ENCODE data around the gene CTXN3. TPM values are rescaled to one million over a fixed set of nuclear protein-coding genes. Genes with fewer than 3 reads are reported as not detected.

Gene CTXN3
- total RNA-seq, 2 donors from 2014 or later, result not detected

- Mint-ChIP-seq H3K4me3 (no peak overlapping the region), H3K27me3 (ENCODE audit: insufficient read depth) (no peaks in the 10 kb centered on the region), H3K36me3 (ENCODE audit: low read depth) (no peaks in the 10 kb centered on the region), H3K9me3 (peaks cover 3% of the 10 kb centered on the region), H3K27ac (no peak overlapping the region), H3K4me1 (peaks cover 20% of the 10 kb centered on the region)
- Histone ChIP-seq H3K36me3 (ENCODE audit: control insufficient read depth, insufficient read depth, low read length) (no peaks in the 10 kb centered on the region), H3K27ac (ENCODE audit: low read depth, low read length) (no peak overlapping the region), H3K4me3 (ENCODE audit: low read length) (no peak overlapping the region), H3K9me3 (ENCODE audit: control insufficient read depth, low read length) (peaks cover 1% of the 10 kb centered on the region), H3K4me1 (ENCODE audit: control insufficient read depth, insufficient read depth, low read length) (no peaks in the 10 kb centered on the region), H3K9ac (ENCODE audit: extremely low read depth, low read length, poor library complexity, severe bottlenecking) (no peak overlapping the region), H3K27me3 (ENCODE audit: control insufficient read depth, insufficient read depth, low read length, poor library complexity, severe bottlenecking) (peaks cover 4% of the 10 kb centered on the region)
- WGBS, 2 experiments (ENCODE audit: insufficient coverage in 1 of 2, insufficient read length in 1 of 2), result 86% methylated on average over 2 of the region's 2 CpGs; no CpG with 5 or more reads in 1 of the 2 experiments
- DNase-seq, result no peak
- no peak for TF ChIP-seq CTCF (conservative IDR thresholded peaks at IDR 0.05)
These were observed 38.9 kb upstream of the CTXN3 start for GRCh38 chr5:127609957-127610356.

- no peaks in the 10 kb centered on the region for H3K27me3 ChIP-seq (ENCODE audit: control insufficient read depth, insufficient read depth, low read length, poor library complexity, severe bottlenecking)
- WGBS, 2 experiments (ENCODE audit: insufficient coverage in 1 of 2, insufficient read length in 1 of 2), result 91 to 94% methylated on average over 4 of the region's 4 CpGs
- DNase-seq, result no peak
- no peak overlapping the region for H3K27ac Mint-ChIP-seq
- no peaks in the 10 kb centered on the region for H3K36me3 ChIP-seq (ENCODE audit: control insufficient read depth, insufficient read depth, low read length)
- H3K4me3 ChIP-seq (ENCODE audit: low read length), result no peak overlapping the region
- H3K9me3 ChIP-seq (ENCODE audit: control insufficient read depth, low read length), result peaks cover 15% of the 10 kb centered on the region
- H3K9me3 Mint-ChIP-seq, result peaks cover 8% of the 10 kb centered on the region
- no peaks in the 10 kb centered on the region for H3K36me3 Mint-ChIP-seq (ENCODE audit: low read depth)
- H3K9ac ChIP-seq (ENCODE audit: extremely low read depth, low read length, poor library complexity, severe bottlenecking), result no peak overlapping the region
- no peak for TF ChIP-seq CTCF (conservative IDR thresholded peaks at IDR 0.05)
- peaks cover 28% of the 10 kb centered on the region for H3K4me1 Mint-ChIP-seq
- no peaks in the 10 kb centered on the region for H3K27me3 Mint-ChIP-seq (ENCODE audit: insufficient read depth)
- no peaks in the 10 kb centered on the region for H3K4me1 ChIP-seq (ENCODE audit: control insufficient read depth, insufficient read depth, low read length)
- no peak overlapping the region for H3K27ac ChIP-seq (ENCODE audit: low read depth, low read length)
- H3K4me3 Mint-ChIP-seq, result no peak overlapping the region
These were observed 36.3 kb upstream of the CTXN3 start for GRCh38 chr5:127612441-127613141.

- Histone ChIP-seq H3K27ac (ENCODE audit: low read depth, low read length) (no peak overlapping the region), H3K36me3 (ENCODE audit: control insufficient read depth, insufficient read depth, low read length) (no peaks in the 10 kb centered on the region), H3K9ac (ENCODE audit: extremely low read depth, low read length, poor library complexity, severe bottlenecking) (no peak overlapping the region), H3K4me3 (ENCODE audit: low read length) (no peak overlapping the region), H3K27me3 (ENCODE audit: control insufficient read depth, insufficient read depth, low read length, poor library complexity, severe bottlenecking) (no peaks in the 10 kb centered on the region), H3K4me1 (ENCODE audit: control insufficient read depth, insufficient read depth, low read length) (no peaks in the 10 kb centered on the region), H3K9me3 (ENCODE audit: control insufficient read depth, low read length) (peaks cover 15% of the 10 kb centered on the region)
- Mint-ChIP-seq H3K27me3 (ENCODE audit: insufficient read depth) (no peaks in the 10 kb centered on the region), H3K9me3 (peaks cover 8% of the 10 kb centered on the region), H3K27ac (no peak overlapping the region), H3K36me3 (ENCODE audit: low read depth) (no peaks in the 10 kb centered on the region), H3K4me1 (peaks cover 15% of the 10 kb centered on the region), H3K4me3 (no peak overlapping the region)
- 88% methylated on average over 2 of the region's 2 CpGs; no CpG with 5 or more reads in 1 of the 2 experiments for WGBS, 2 experiments (ENCODE audit: insufficient coverage in 1 of 2, insufficient read length in 1 of 2)
- TF ChIP-seq CTCF (conservative IDR thresholded peaks at IDR 0.05), result no peak
- DNase-seq, result no peak
These were observed 33.0 kb upstream of the CTXN3 start for GRCh38 chr5:127615916-127616315.

Data from endodermal cell (in vitro differentiated cells).